K562 (cell line): ENCODE results near the gene TMEM95. TPM values are rescaled to one million over a fixed set of nuclear protein-coding genes. Genes with fewer than 3 reads are reported as not detected.

Experiments
- CCNT2 ChIP-seq: IDR thresholded peaks from 2 replicates; pipeline ENCODE4 v1.6.1; 2011; ENCODE audit warnings: borderline replicate concordance, low read depth, mild to moderate bottlenecking, moderate library complexity, mixed read lengths, low read length; ENCODE audit not compliant: insufficient read length; ENCODE audit errors: extremely low read depth
- DLX4 ChIP-seq: fragments of 250-450 bp; sonication (Bioruptor Pico); IDR thresholded peaks from 2 replicates; pipeline ENCODE4 v1.6.1; 2021; ENCODE audit warnings: mild to moderate bottlenecking
- GABPA ChIP-seq: fragments of 200-800 bp; sonication (Bioruptor generic); conservative IDR thresholded peaks from 2 replicates; pipeline ENCODE4 v1.6.1; 2016; ENCODE audit warnings: low read depth, missing genetic modification characterization, missing compliant biosample characterization
- MTA1 ChIP-seq: fragments of 450-650 bp; IDR thresholded peaks from 2 replicates; pipeline ENCODE4 v1.6.1; 2017; ENCODE audit warnings: borderline replicate concordance
- POLR2G ChIP-seq: fragments of 200-400 bp; formaldehyde crosslinking; IDR thresholded peaks from 2 replicates; pipeline ENCODE4 v1.6.1; 2017; ENCODE audit warnings: low read depth, mild to moderate bottlenecking, antibody characterized with exemption, low read length, moderate library complexity
- RAD21 ChIP-seq, 2 experiments: fragments of 250-450 bp in 1 of 2; fragments of 450-650 bp in 1 of 2; sonication (Bioruptor Pico) in 1 of 2; formaldehyde crosslinking in 1 of 2; IDR thresholded peaks in 1 of 2; conservative IDR thresholded peaks in 1 of 2; 2 replicates each; pipeline versions ENCODE4 v1.4.0 to v1.8.0; 2020 to 2022; ENCODE audit warnings: mild to moderate bottlenecking in 2 of 2, moderate library complexity in 1 of 2
- SAFB ChIP-seq: fragments of 200-400 bp; formaldehyde crosslinking; IDR thresholded peaks from 2 replicates; pipeline ENCODE4 v1.6.1; 2017; ENCODE audit warnings: low read depth, low read length, borderline replicate concordance
- TFAM ChIP-seq: fragments of 250-450 bp; sonication (Bioruptor Pico); conservative IDR thresholded peaks from 2 replicates; pipeline ENCODE4 v1.5.0; 2021; ENCODE audit warnings: mild to moderate bottlenecking, moderate library complexity
- YY1 ChIP-seq, 3 experiments: IDR thresholded peaks; 2 replicates each; pipeline ENCODE4 v1.6.1; 2011; ENCODE audit warnings: low read length in 2 of 3, mild to moderate bottlenecking in 2 of 3, moderate library complexity in 2 of 3, borderline replicate concordance in 1 of 3, control low read depth in 1 of 3, low read depth in 1 of 3; ENCODE audit not compliant: insufficient read depth in 3 of 3, insufficient replicate concordance in 2 of 3, control insufficient read depth in 1 of 3, insufficient read length in 1 of 3; ENCODE audit errors: extremely low read depth in 1 of 3
- polyA plus RNA-seq, 8 experiments: library from polyadenylated mRNA; depleted of rRNA in 4 of 8; stranded (reverse) in 5 of 8; unstranded in 3 of 8; fragments of >200 nt; fragmentation: Nextera tagmentation in 2 of 8; fragmentation: Illumina TruSeq in 1 of 8; extraction: Ambion mirVana in 2 of 8; extraction: Trizol in 1 of 8; gene quantifications; 2 replicates each; pipeline versions ENCODE4 v1.2.1 to v1.2.3, GENCODE V29; 2011 to 2014; ENCODE audit warnings: inconsistent platforms in 1 of 8, missing spikeins in 1 of 8
- total RNA-seq, 7 experiments: library from RNA; depleted of rRNA in 6 of 7; stranded (reverse); fragments of >200 nt in 6 of 7; fragmentation: Illumina TruSeq in 2 of 7; extraction: Trizol in 2 of 7; gene quantifications; 2 replicates each; pipeline versions ENCODE4 v1.2.1 to v1.2.3, GENCODE V29; 2011 to 2021; ENCODE audit warnings: low replicate concordance in 1 of 7

TMEM95 gene
- total and polyA plus RNA-seq, 9 of the 15 experiments (the other 6 are each of a cell fraction or from before 2014, with no cell fraction given) = not detected

GRCh38 chr17:7351665-7352502, 3.1 kb upstream of the TMEM95 start, which contains the start of gene KCTD11 (continued):
- TF ChIP-seq SAFB (peak; percentile 87), GABPA (tag) (peak; percentile 69), CCNT2 (peak; percentile 19), TFAM (CRISPR knock-in tag) (no peak), YY1 (IDR thresholded peaks at IDR 0.05; ENCODE audit: borderline replicate concordance in 1 of 3, control insufficient read depth in 1 of 3, extremely low read depth in 1 of 3, insufficient read depth in 3 of 3, insufficient read length in 1 of 3, insufficient replicate concordance in 2 of 3, low read depth in 1 of 3, low read length in 2 of 3) (peak in 2 of 3 experiments; percentile 28 to 30), DLX4 (CRISPR knock-in tag) (no peak), RAD21 (CRISPR knock-in tag; conservative IDR thresholded peaks at IDR 0.05 in 1 of 2, IDR thresholded peaks at IDR 0.05 in 1 of 2) (peak in 1 of 2 experiments; percentile 13; a peak in 1 of 4 replicates), POLR2G (peak; percentile 74), MTA1 (no peak)
